C4-2B (cell line): ENCODE data around the gene PEMT.

Experiments used
- H3K27ac ChIP-seq: fragments of 450-650 bp; 2 replicates; pipeline ENCODE4 v1.5.1; 2017
- ZFX ChIP-seq: fragments of 450-650 bp; IDR thresholded peaks from 2 replicates; pipeline ENCODE4 v1.6.1; 2017
- TF ChIP-seq, protein P1 (sequence below): fragments of 450-650 bp; conservative IDR thresholded peaks from 2 replicates; pipeline ENCODE4 v1.5.1; 2017; ENCODE audit warnings: mild to moderate bottlenecking

PEMT gene

DNA sequence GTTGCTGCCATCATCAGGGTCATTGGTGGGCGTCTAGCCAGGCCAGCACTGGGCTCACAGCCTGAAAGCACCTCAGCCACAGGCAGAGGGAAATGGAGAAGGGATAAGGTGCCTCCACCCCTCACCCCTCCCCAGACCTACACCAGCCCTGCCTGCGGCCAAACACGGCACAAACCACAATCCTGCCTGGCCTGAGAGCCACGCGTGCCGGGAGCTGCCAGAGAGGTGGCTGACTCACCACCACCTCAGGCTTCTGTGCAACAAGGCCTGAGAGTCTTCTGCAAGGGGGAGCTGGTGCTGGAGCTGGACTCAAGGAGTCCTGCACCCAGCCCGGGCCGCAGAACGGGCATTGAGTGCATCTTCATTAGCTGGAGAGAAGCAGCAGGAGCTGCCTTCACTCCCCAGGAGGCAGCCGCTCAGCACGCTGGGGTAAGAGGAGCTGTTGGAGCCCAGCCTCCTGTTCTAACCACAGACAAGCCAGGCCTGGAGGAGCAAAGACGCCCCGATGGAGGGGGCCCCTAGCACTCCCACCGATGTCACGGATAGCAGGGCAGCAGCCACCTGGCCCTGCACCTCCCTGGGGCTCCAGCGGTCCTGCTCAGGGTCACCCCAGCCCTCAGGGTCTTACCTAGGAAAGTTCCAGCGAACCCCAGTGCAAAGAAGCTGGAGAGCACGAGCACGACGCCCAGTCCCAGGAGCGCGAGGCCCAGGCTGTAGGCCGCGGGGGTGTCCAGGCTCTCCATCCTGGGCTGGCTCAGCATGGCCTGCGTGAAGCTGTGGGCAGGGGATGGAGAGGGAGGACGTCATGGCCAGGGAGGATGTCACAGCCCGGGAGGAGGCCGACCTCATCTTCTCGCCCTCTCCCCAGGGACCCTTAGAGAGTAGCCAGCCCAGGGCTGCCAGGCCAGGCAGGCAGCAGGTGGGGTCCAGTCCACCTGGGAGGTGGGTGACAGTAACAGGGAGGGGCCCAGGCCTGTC is 79.3 kb downstream of the PEMT start:
- TF ChIP-seq ZFX, result no peak
- H3K27ac ChIP-seq, result no peak overlapping the region

- H3K27ac ChIP-seq, result no peak overlapping the region
These were observed 80.2 kb downstream of the PEMT start for GRCh38 chr17:17511293-17511741.

GRCh38 chr17:17510456-17511292 is 80.8 kb downstream of the PEMT start:
- H3K27ac ChIP-seq, result no peak overlapping the region

More at GRCh38 chr17:17511293-17511741, 80.2 kb downstream of the PEMT start:
- no peak for TF ChIP-seq ZFX
- TF ChIP-seq, protein P1, sequence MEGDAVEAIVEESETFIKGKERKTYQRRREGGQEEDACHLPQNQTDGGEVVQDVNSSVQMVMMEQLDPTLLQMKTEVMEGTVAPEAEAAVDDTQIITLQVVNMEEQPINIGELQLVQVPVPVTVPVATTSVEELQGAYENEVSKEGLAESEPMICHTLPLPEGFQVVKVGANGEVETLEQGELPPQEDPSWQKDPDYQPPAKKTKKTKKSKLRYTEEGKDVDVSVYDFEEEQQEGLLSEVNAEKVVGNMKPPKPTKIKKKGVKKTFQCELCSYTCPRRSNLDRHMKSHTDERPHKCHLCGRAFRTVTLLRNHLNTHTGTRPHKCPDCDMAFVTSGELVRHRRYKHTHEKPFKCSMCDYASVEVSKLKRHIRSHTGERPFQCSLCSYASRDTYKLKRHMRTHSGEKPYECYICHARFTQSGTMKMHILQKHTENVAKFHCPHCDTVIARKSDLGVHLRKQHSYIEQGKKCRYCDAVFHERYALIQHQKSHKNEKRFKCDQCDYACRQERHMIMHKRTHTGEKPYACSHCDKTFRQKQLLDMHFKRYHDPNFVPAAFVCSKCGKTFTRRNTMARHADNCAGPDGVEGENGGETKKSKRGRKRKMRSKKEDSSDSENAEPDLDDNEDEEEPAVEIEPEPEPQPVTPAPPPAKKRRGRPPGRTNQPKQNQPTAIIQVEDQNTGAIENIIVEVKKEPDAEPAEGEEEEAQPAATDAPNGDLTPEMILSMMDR, result no peak

GRCh38 chr17:17509601-17510425 is 81.7 kb downstream of the PEMT start:
- TF ChIP-seq, protein P1, result no peak
- no peak for TF ChIP-seq ZFX
- no peak overlapping the region for H3K27ac ChIP-seq

More at GRCh38 chr17:17510456-17511292, 80.8 kb downstream of the PEMT start:
- no peak for TF ChIP-seq ZFX
- TF ChIP-seq, protein P1, result no peak

DNA sequence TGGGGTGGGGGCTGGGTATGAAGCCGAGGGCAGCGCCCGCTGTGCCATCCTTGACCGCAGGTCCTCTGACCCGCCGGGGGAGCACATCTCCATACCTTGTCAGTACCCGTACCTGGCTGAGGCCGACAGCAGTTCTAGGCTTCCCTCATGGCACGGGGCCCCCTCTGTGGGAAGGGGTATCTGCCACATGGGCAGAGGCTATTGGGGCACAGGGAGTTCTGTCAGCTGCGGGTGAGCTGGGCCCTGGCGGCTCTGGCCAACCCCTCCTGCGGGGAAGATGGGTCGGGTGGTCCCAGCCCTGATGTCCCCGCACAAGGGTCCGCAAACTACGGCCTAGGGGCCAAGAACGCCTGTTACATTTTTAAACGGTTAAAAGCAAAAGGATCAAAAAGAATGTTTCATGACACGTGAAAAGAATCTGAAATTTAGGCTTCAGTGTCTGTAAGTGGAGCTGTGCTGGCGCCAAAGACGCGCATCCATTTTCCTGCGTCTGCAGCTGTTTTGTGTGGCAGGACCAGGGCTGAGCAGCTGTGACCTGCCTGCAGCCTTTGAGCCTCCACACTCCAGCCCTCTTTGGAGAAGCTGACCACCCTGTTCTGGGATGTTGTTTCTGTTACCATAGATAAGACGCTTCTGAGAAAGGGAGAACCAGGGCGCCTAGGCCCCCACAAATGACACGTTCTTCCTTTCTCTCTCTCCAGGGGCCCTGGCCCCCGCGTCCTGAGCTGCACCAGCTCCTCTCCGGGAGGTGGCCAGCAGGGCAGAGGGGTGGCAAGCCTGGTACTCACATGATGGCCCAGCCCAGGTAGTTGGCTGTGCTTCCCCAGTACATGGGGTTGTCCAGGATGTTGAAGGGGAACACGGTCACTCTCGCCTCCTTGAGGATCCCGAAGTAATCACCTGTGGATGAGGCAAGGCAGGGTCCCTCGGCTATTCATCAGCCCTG is 82.6 kb downstream of the PEMT start:
- TF ChIP-seq, protein P1, result no peak
- no peak for TF ChIP-seq ZFX
- no peak overlapping the region for H3K27ac ChIP-seq

DNA sequence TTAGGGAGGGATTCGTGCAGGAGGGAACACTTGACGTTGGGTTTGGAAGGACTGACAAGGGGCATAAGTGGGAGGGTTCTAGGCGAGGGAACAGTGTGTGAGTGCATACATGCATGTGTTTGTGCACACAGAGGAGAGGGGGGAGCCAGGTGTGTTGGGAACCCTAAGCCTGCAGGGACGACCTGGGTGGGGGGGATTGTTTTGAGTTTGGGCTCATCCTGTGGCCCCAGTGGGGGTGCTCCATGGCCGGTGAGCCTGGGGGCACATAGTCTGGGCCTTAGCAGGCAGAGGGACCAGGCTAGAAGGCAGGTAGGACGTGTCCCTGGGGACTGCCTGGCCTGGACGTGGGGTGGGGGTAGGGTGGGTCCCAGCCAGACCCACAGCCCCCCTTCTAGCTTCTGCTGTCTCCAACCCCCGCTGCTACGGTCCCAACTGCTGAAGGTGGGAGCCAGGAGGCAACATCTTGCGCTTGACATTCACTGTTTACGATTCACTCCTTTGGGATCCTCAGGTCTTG is 83.4 kb downstream of the PEMT start:
- no peak overlapping the region for H3K27ac ChIP-seq
- TF ChIP-seq, protein P1, result no peak
- no peak for TF ChIP-seq ZFX
